ENCODE results near the gene CRADD.

CRADD gene

DNA sequence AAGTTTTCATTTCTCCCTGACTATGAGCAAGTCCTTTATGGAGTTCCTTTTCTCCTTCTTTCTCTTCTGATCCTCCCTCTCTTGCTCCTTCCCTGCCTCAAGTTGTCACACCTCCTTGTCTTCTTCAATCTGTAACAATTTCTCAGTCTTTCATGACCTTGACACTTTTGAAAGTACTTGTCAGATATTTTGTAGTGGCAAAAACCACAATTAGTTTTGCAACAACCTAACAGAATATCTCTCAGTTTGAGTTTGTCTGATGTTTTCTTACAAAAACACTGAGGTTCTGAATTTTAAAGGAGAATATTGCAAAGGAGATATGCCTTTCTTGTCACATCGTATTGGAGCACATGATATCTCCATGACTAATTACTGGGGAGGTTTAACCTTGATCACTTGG lies 4.1 kb upstream of the CRADD start:
- DNase-seq: no peak

DNA sequence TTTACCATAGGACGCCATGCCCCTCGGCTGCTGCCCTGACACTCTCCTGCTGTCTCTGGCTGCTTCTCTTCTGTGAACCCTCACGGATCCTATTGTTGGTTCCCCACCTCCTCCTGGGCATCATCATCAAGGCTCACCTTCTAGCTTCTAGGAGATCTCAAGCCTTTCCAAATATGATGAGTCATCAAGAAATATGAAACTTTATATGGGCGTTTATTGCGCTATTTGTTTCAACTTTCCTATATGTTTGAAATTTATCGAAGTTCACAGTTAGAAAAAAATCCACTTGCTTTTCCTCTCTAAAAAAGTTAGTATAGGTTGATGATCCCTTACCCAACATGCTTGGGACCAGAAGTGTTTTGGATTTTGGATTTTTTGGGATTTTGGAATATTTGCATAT lies 2.8 kb upstream of the CRADD start:
- DNase-seq: no peak

DNA sequence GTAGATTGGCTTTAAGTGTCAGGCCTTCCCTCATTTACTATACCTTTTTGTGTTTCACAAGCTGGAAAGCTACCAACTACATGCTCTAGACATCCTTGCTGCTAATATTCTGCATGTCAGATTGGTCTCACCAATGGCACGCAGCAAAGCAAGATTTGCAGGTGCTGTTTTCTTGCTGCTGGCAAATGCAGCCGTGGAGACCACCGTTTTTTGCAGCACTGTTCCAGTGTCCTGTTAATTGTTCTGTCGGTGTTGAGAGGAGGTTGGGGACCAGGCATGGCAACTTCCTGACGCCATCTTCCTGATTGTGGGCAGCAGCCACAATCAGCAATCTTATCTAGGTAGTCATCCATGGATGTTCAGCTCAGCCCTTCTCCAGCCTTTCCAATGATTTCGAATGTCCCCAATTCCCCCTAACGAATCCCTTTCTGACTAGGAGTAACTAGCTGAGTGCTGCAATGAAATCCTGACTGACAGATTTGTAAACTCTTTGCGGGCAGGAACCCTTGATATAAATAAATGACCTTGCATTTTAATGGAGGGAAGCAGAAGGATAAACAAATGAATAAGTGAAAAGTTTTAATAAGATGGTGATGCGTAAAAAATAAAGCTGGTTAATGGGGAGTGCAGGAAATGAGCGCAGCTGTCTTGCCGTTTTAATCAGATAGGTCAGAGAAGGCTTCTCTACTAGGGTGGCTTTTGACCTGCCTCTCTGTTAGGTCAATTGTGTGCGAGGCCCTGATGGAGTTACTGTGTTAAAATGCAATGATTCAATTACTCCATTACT lies 574 bp upstream of the CRADD start:
- no peak for DNase-seq

DNA sequence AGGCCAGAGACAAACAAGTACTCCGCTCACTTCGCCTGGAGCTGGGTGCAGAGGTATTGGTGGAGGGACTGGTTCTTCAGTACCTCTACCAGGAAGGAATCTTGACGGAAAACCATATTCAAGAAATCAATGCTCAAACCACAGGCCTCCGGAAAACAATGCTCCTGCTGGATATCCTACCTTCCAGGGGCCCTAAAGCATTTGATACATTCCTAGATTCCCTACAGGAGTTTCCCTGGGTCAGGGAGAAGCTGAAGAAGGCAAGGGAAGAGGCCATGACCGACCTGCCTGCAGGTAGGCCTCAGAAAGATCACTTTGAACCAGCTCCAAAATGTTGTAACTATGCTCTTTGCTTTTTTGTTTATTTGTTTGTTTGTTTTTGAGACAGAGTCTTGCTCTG lies 1.6 kb downstream of the CRADD start:
- DNase-seq: no peak

DNA sequence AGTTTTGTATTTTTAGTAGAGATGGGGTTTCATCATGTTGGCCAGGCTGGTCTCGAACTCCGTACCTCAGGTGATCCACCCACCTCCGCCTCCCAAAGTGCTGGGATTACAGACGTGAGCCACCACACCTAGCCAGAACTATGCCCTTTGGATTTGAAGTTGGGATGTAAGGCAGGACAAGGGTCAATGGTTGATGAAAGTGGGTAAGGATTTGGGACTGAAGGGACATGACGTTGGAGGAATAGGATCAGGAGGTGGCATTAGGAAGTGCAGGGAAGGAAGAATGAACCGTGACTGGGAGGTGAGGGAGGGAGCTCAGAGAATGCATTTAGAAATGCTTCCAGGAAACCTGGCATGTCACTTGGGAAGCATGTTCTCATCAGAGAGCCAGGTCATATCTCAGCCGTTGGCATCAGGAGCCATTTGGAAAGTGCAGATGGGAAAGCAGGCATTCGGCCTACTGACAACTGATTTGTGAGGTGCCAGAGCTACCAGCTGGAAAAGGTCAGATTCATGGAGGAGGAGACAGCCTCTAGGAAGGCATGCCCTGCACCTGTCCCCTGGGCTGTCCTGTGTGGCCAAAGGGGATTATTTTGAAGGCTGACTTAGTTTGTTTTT lies 2.2 kb downstream of the CRADD start:
- DNase-seq: no peak

DNA sequence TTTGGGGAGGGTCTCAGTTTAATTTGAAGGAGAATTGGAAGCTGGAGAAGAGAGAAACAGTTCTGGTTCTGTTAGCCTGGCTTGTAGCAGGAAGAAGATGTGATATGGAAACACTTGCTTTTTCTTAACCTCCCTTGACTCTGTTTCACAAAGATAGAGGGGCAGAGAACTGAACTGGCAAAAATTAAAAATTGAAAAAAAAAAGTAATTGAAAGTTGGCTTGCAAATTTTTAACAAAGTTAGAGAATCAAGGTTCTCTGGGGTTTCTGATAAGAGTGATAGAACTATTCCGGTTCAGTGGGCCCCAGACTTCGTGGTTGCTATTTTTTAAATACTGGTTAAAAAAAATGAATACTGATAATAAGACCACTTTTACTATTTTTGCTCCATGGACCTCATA lies 2.8 kb downstream of the CRADD start:
- no peak for DNase-seq

DNA sequence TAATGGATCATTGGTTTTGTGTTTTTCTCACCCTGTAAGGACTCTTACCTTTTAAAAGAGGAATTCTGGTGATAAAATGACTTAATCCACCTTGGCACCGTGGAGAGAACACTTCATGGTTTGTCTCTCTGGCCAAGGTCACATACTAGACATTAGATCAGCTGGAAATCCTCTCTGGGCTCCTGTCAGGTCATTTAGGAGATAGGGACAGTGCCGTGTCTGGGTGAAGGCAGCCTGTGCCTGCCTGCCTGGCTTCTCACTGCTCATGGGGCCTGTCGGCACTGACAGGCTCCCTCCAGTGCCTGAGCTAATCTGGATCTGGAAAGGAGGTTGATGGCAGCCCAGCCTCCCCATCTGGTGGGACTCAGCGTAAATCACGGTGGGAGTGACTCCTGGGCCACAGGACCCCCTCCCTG lies 5.7 kb downstream of the CRADD start:
- DNase-seq: no peak

DNA sequence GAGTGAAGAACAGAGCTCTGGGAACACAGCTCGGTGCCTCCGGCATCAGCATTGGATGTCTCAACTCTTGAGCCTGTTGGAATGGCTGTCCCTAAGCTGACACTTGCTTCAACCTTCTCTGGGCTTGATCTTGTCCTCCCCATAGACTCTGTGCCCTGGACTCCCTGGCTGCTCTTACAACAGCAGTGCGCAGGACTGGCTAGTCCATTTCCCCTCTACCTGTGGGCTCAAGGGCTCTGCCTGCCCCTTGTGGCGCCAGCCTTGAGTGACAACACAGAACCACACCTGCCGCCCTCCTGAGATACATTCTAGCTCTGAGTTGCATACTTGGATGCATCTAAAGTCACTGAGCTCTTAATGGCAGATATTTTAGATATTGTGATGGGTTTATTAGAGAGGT lies 6.2 kb downstream of the CRADD start:
- no peak for DNase-seq

DNA sequence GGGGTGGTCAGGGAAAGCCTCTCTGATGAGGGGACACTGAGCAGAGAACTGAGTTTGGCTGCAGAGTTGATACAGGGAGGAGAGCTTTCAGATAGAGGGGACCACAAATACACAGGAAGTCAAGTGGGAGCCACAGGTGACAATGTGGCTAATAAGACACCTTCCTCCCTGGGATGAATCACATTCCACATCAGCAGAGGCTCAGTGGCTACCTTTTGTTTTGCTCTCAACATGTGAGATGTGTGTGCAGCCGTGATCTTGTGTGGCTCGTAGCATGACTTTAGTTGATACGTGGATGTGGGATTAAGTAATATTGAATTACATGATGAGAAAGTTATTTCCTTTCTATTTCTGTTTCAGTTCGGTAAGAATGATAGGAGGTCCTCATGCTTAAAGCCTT lies 7.5 kb downstream of the CRADD start:
- DNase-seq: no peak

DNA sequence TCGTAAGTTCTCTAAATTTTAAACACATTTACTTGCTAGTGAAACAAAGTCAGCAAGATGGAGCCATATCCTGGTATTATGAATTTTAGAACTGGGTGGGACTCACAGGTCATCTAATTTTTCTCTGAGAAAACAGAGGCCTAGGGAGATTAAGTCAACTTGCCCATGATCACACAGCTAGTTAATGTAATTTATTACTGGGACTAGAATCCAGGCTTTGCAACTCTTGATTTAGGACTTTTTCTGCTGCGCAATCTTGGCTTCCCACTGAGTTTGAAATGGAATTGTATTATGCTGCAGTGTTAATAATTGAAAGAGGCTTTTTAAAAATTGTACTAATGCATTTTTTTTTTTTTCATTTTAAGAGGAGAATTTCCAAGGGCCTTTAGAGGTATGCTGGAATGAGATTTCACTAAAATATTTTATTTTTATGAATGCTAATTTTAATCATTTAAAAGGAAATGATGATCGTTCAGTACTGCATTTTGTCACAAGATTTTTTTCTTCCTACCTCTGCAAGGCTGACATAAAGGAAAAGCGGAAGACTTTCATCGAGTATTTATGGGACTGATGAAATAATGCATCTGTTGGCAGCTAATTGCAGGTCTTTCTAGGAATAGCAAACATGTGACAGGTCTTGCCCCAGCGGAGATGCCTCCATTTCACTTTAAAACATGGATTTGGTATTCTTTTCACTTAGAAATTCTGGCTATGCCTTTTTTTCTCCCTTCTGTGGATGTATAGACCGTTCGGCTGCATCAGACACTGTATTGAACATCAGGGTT lies 9.6 kb downstream of the CRADD start:
- no peak for DNase-seq

DNA sequence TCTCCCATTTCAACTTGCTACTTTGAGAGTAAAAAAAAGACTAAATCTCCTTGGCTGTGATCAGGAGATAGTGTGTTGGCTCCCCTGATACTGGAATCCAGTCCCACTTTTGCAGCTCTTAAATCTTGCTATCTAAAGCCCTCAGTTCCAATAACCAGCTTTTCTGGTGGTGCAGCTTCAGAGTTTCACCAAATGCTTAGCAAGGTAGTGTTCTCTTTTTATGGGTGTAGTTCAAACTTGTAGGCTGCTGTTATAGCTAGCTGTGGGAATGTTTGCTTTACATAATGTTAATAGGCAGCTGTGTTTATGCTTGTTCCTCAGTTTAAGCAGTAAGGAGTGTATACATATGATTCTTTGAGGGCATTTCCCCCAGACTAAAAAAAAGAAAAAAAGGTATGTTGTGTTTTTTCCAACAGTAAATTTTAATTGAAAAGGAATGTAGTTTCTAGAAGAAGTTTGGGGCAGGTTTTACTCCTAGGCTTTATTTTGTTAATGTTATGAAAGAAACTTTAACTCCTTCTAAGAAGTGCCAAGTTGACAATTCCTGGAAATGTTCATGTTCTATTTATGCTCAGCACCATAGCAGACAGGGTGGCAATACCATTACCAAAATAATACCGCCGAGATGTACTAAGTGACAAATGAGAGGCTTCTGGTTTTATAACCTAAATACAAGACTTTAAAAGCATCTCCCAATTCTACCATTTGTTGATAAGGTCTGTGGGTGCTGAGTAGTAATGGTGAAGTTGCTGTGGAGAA lies 12.1 kb downstream of the CRADD start:
- no peak for DNase-seq

DNA sequence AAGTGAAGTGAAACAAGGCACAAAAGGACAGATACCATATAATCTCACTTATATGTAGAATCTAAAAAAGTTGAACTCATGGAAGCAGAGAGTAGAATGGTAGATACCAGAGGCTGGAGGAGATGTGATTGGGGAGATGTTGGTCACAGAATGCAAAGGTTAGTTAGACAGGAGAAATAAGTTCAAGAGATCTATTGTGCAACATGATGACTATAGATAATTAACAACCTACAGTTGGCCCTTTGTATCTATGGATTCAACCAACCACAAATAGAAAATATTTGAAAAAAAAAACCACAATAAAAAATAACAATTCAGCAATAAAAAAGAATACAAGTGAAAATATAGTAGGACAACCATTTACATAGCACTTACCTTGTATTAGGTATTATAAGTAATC lies 19.3 kb downstream of the CRADD start:
- no peak for DNase-seq

DNA sequence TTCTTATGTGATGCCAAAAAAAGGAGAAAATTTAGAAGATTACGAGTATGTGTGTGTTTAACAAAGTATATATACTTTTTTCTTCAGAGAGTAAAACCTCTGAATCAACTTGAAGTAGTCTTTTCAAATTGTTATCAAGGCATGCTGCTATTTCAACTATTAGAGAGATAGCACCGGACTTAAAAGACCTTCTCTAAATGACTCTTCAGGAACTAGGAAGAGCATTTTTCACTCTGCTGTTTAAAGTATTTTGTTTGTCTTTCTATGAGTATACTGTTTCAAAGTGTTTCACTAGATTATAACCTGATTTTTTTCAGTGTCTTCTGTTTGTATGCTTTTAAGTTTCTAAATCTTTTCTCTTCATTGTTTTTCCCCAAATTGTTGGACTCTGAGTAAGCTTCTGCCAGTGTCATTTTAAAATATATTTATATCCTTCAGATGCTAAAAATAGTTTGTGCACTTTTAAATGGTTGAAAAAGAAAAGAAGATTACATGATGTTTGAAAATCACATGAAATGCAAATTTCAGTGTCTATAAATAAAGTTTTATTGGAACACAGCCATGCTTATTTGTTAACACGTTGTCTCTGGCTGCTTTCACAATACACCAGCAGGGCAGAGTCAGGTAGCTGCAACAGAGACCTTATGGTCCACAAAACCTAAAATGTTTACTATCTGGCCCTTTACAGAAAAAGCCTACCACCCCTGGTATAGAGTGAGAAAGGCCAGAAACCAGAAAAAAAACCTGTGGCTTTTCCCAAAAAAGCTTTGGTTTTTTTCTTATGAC lies 21.3 kb downstream of the CRADD start:
- no peak for DNase-seq

DNA sequence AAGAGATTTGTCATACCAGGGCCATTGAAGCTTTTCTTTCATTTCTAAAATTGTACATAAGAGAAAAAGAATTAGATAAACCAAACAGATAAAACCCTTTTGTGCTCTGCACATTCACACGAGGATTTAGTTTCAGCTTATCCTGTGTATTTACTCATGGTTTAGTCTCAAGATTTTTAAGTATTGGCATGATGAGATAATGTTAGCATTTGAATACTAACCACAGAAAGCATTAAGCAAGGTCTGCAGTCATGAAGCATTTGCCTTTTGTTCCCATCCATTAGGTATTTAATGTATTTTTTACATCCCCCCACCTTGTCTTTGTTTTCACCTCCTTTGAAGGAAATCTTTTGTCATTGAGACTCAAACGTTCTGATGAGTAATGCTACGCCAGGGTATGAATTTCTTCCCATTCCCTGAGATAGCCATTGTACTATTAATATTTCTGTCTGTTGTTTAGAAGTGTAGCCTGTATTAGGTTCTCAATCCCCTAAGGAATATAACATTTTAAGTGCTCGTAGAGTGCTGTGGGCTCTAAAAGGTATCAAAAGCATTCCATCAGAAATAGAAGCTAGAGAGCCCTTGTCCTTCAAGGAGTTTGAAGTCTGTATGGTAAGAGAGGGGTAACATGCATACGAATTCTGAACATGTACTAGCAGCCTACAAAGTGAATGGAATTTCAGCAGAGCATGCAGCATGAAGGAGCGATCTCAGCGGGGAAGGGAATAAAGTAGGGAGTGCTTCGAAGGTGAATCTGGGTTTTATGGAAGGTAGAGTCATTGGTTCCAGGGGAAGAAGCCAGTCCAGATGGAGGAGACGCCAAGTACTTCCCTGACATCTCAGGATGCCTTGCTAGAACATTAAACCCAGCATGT lies 22.3 kb downstream of the CRADD start:
- DNase-seq: no peak

DNA sequence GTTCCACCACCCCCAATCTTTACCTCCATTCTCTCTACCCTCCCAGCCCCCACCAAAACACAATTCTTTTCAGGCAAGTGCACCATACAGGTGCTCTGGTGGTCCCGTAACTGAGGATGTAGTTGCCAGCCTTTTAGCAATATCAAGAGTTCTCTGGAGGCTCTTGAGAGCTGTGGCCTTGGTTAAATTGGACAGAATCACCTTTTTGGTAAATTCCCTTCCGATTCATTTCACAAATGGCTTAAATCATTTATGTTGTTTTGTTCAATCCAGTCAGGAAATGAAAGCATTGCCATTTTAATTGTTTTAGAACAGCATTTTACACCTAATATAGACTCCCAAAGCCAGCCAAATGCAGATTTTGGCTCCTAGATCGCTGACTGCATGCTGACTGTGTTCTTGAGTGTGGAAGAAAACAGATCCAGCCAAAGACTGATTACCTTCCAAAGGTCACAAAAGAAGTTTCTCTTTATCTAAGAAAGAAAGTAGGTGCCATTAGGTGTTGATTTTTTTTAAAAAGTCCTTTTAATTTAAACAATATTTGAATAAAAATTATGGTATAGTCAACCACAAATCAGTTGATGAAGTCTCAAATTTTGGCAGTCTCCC lies 25.6 kb downstream of the CRADD start:
- no peak for DNase-seq

DNA sequence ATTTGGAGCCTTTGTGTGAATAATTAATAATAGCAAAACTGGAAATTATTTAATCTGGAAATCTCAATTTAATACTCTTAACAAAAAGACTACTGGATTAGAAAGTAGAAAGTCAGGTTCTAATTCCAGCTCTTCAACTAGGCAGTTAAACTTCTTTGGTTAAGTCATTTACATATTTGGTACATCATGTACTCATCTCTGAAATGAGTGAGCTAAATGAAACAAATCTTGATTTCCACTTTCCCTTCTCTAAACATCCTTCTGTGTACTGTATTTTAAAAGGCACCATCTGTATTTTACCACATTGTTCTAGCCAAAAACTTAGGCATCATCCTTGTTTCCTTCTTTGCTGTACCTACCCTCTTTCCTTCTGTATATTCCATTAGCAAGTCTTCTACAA lies 26.9 kb downstream of the CRADD start:
- DNase-seq: no peak

DNA sequence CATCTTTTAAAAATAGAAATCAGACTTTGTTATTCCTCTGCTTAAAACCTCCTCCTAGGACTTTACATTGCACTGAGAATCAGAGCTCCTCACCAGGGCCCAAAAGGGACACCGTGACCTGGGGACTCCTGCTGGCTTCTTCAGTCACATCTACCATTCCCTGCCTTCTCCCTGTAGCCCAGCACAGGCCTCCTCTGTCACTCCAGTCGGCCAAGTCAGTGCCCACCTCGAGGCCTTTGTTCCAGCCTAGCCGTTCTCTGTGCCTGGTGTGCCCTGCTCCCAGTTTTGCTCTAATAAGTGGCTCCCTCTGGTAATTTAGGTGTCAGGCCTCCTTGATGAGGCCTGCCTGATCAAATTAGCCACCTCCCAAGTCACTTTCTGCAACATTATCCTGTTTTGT lies 27.4 kb downstream of the CRADD start:
- no peak for DNase-seq

DNA sequence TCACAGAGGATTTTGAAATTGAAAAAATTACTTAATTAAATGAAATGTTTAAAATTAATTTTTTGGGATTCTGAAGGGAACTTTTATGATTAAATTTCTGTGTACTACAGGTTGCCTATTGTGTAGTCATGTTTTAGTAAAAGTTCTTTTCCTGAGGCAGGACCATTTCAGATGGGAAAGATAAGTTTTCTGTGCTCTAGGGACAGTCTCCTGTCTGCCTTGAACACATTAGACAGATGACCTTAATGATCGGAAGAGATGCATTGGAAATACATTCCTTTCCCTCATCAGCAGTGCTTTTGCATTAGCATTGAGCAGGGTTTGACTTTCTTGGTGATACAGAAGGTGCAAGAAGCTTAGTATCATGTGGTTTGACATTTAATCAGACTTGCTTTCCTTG lies 28.1 kb downstream of the CRADD start:
- DNase-seq: no peak

DNA sequence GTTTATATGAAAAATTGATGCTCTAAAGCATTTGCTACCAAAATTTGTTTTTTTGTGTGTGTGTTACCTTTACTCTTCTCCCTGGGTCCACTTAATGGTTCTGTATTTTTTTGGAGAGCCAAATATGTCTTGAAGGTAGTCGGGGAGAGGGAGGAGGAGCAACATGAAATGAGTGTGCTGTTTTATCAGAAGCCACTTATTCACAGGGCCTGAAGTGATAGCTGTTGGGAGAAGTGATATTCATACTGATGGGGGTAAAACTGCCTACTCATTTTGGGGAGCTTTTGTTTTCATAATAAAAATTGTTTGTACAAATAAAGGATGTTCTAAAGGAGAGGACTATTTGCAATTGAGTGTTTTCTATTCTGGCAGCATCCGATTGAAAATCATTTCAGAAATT lies 29.2 kb downstream of the CRADD start:
- no peak for DNase-seq

DNA sequence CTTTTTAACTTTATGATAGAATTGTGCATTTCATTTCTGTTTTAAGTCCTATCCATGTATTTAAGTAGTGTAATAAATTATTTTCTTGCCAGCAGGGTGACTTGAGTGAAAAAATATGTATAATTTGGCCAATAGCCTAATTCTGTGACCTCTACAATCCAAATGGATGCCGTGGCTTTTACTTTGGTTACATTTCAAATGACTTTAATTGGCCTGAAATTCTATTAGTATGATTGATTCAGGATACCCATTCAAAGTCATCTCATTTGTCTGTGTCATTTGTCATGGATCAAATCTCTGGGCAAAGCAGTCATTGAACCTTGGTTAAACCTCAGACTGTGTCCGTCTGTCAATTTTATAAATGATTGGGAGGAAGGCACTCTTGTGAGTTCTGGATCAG lies 29.6 kb downstream of the CRADD start:
- no peak for DNase-seq

DNA sequence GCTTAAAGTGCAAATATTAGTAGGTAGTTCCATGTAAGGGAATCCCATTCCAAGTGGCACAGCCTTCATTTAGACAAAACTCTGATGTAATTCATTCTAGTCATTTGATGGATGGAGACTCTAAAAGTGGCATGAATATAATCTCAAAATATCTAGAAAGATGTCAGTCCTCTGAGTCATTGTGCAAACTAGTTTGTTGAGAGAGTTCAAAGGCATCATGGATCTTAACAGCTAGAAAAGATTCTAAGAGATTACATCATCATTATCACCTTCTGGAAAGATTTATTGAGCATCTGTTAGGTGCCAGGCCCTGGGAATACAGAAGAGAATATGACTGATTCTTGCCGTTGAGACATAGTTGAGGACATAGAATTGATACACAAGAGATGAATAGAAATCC lies 30.7 kb downstream of the CRADD start:
- no peak for DNase-seq

Measured in NCI-H1048 (cell line).